GM06990 (cell line): ENCODE results near the gene CDCP1.

Experiments used
- DNase-seq: peaks from one replicate; pipeline ENCODE4 v3.0.0-alpha.2; 2011; ENCODE audit not compliant: insufficient read length; ENCODE audit errors: extremely low read depth
- H3K27me3 ChIP-seq: replicated peaks from 2 replicates; pipeline ENCODE4 v1.6.0; 2011; ENCODE audit warnings: low read length; ENCODE audit not compliant: control insufficient read depth, insufficient read depth
- H3K36me3 ChIP-seq: 2 replicates; pipeline ENCODE4 v1.5.1; 2011; ENCODE audit warnings: low read length; ENCODE audit not compliant: control insufficient read depth, insufficient read depth
- H3K4me3 ChIP-seq: replicated peaks from 2 replicates; pipeline ENCODE4 v1.5.1; 2011; ENCODE audit warnings: low read depth, mild to moderate bottlenecking, control low read depth, low read length
- TF ChIP-seq, protein P1 (sequence below): IDR thresholded peaks from 2 replicates; pipeline ENCODE4 v1.5.1; 2011; ENCODE audit warnings: low read length, control low read depth, mild to moderate bottlenecking, inconsistent platforms; ENCODE audit not compliant: insufficient read depth, poor library complexity, severe bottlenecking

CDCP1 gene

DNA sequence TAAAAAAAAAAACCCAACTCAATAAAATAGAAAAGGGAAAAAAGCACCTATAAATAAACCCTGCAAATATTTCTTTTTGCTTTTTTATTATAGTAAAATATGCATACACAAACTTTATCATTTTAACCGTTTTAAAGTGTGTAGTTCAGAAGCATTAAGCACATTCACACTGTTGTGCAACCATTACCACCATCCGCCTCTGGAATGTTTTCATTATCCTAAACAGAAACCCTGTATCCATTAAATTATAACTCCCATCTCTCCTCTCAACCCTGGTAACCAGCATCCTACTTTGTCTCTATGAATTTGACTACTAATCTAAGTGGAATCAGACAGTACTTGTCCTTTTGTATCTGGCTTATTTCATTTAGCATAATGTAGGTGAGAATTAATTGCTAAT lies 15.0 kb downstream of the CDCP1 start:
- H3K36me3 ChIP-seq = no peaks in the 10 kb centered on the region
- H3K4me3 ChIP-seq = no peak overlapping the region
- DNase-seq = no peak
- peaks cover 3% of the 10 kb centered on the region for H3K27me3 ChIP-seq
- TF ChIP-seq, protein P1, sequence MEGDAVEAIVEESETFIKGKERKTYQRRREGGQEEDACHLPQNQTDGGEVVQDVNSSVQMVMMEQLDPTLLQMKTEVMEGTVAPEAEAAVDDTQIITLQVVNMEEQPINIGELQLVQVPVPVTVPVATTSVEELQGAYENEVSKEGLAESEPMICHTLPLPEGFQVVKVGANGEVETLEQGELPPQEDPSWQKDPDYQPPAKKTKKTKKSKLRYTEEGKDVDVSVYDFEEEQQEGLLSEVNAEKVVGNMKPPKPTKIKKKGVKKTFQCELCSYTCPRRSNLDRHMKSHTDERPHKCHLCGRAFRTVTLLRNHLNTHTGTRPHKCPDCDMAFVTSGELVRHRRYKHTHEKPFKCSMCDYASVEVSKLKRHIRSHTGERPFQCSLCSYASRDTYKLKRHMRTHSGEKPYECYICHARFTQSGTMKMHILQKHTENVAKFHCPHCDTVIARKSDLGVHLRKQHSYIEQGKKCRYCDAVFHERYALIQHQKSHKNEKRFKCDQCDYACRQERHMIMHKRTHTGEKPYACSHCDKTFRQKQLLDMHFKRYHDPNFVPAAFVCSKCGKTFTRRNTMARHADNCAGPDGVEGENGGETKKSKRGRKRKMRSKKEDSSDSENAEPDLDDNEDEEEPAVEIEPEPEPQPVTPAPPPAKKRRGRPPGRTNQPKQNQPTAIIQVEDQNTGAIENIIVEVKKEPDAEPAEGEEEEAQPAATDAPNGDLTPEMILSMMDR = no peak

DNA sequence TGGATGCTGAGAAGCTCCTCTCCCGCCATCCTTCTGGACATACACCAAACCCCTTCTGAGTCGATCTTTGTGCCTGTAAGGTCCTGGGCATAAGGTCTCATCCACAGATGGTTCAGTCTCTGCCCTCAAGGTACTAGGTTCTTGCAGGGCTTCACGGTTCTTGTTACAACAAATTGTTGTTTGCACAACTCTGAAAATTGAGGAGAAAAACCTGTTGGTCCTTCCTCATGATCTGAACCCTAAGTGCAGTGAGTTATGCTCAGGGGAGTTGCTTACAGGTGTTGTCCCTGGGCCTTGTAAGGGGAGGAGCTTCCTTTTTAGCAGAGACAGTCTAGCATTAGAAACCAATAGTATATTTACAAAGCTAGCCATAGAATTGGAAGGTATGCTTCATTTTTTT lies 15.7 kb downstream of the CDCP1 start:
- H3K27me3 ChIP-seq = peaks cover 3% of the 10 kb centered on the region
- DNase-seq = no peak
- TF ChIP-seq, protein P1 = no peak
- no peaks in the 10 kb centered on the region for H3K36me3 ChIP-seq
- no peak overlapping the region for H3K4me3 ChIP-seq

DNA sequence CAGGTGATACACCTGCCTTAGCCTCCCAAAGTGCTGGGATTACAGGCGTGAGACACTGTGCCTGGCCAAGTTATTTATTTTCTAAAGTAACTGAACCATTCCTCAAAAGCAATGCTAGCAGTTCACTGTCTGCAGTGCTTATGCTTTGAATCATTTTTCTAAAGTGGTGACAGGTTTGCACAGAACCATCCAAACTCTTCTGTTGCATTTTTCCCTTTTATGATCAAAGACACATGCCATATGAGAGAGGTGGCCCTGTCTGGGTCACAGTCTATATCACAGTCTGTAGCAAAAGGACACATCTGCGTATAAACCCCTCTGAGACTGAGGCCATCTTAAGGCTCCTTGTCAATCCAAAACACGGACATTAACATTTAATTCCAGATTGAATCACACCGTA lies 17.2 kb downstream of the CDCP1 start:
- peaks cover 3% of the 10 kb centered on the region for H3K27me3 ChIP-seq
- H3K36me3 ChIP-seq = no peaks in the 10 kb centered on the region
- DNase-seq = no peak
- TF ChIP-seq, protein P1 = no peak
- H3K4me3 ChIP-seq = no peak overlapping the region

DNA sequence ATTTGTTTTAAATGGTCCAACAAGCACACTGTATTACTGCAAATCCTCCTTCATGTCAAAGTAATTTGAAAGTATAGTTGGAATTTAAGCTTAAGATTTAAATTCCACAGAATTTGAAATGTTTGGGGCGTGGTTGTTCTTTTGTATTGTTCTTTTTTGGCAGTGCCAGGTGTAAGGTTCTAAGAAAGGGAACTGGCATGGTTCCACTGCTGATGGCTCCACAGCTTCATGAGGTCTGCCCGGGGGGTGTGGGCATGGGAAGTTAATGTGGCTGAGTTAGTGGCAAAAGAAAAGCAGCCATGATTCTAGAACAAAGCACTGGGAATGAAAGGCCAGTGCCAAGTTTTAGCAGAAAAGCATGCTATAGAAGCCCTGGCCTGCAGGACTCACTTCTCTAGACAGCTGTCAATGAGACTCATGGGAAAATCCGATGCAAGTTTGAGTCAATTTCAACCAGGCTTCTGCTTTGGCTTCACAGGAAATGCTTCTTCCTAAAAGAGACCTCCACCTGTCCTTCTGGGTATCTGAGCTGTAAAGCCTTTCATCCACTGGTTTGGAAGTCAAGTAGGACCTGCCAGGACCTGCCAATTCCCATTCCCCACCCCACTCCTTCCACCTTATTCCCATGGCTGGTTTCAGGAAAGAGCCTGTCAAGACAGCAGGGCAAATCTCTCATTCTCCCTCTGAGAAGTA lies 18.9 kb downstream of the CDCP1 start:
- H3K27me3 ChIP-seq = peaks cover 1% of the 10 kb centered on the region
- no peak overlapping the region for H3K4me3 ChIP-seq
- H3K36me3 ChIP-seq = no peaks in the 10 kb centered on the region
- TF ChIP-seq, protein P1 = no peak
- DNase-seq = no peak

DNA sequence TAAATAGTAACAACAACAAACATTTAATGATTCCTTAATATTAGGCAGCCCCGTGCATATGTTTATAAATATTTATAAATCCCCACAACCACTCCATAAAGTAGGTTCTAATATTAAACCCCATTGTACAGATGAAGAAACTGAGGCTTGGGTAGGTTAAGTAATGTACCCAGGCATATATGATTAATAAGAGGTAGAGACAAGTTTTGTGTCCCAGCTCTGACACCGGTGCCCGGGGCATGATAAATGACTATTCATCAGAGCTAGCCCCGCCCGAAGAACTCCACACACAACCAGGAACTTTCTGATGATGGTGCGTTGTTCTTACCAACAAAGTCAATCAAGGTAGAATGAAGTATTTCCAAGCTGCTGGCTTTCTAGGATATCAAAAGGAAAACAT lies 19.4 kb downstream of the CDCP1 start:
- no peak overlapping the region for H3K4me3 ChIP-seq
- DNase-seq = no peak
- TF ChIP-seq, protein P1 = no peak

More for the DNA sequence above, 19.4 kb downstream of the CDCP1 start:
- Histone ChIP-seq H3K36me3 (no peaks in the 10 kb centered on the region), H3K27me3 (peaks cover 1% of the 10 kb centered on the region)
